Occipital lobe (tissue), 2 donors: Measurements from ENCODE around the gene STRADA. TPM values are rescaled to one million over a fixed set of nuclear protein-coding genes. Genes with fewer than 3 reads are reported as not detected.

Source experiments
- DNase-seq: peaks from one replicate; lab custom pipeline; 2025; lab: John Stamatoyannopoulos, UW
- total RNA-seq: library from RNA; depleted of rRNA; stranded (reverse); fragments of >200 nt; gene quantifications from one replicate; pipeline ENCODE4 v1.2.3, GENCODE V29; 2014

The STRADA gene
- total RNA-seq, 1 donor from 2014 or later = 27.8 TPM

DNA sequence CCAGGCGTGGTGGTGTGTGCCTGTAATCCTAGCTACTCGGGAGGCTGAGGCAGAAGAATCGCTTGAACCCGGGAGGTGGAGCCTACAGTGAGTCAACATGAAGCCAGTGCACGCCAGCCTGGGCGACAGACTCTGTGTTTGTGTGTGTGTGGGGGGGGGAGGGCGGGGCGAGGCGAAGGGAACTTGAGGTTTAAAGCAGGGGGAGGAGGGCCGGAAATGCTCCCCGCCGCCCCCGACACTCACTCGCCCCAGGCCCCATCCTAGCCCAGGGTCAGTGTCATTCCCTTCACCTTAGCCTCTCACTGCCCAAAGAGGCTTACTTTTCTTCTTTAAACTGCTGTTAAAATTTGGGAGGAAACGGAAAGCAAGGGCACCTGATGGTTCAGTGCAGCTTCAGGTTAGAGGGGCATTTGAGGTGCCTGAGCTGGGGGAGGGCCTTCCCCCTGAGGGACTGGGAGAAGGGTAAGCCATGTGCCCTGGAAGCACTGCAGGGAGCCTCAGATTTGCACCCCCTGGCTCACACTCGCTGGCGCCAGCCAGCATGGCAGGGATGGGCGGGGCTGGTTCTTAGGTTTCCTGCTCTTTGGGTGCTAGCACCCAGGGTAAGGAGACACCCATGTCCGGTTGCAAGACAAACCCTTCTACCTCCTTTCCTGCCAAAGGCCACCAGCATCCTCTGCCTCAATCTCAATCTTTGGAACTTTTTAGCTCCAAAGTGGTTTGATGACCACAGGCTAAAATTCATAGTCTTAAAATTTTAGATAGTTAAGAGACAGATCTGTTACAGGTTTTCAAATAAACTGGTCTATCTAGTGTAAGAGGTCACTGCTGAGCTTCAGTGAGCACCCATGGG is 39.5 kb downstream of the STRADA start:
- no peak for DNase-seq

DNA sequence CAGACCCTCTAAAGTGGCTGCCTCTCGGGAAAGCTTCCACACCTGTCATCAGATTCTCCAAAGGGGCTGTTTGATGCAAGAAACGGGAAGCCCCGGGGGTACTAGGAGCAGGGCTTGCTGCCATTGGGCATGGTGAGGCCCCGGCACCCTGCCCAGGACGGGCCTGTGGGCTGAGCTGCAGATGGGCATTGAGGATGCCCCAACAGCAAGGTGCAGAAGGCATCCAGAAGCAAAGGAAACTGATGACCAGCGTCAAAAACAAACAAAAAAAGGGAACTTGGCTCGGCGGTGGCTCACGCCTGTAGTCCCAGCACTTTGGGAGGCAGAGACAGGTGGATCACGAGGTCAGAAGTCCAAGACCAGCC is 40.2 kb downstream of the STRADA start:
- DNase-seq = no peak

DNA sequence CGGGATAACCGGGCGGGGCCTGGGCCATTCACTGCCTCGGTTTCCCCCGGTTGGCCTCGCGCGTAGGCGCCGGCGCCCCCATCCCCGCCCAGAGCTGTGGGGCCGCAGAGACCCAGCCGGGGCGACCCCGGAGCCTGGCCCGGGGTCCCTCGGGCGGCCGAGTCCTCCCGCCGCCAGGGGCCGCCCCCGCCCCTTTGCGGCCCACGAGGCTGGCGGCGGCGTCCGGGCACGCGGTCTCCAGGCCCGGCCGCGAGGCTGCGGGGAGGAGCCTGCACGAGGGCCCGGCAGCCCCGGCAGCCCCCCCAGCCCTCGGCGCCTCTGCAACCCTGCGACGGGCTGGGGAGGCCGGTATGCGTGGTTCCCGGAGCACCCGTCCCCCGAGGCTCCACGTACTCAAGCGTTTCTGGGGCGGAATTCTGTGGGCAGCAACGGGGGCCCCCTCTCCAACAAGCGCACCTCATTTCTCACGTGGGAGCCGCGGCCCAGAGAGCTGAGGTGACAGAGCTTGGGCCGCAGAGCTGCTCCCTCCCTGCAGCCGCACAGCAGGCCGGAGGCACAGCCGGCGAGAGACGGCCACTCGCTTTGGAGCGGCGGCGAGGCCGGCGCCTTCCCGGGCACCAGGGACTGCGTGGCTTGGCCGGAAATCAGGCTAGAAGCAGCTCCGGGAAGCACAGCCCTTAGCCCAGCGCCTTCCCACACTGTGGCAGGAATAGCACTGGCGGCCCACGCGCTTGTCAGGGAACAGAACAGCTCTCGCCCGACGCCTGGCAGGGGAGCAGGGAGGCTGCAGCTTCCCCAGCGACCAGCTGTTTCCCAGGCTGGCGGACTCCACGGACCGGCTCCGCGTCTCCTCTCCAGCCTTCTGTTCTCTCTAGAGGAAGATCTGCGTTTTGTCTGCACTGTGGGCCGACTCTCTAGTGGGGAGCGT is 40.8 kb downstream of the STRADA start:
- DNase-seq = peak; percentile 89

- DNase-seq = no peak
Measured at GRCh38 chr17:63699638-63700527, 41.7 kb downstream of the STRADA start, which contains the start of gene LIMD2. Gene LIMD2 (minus strand): TSS chr17:63700125. CDS start chr17:63699298, 827 bp downstream.

DNA sequence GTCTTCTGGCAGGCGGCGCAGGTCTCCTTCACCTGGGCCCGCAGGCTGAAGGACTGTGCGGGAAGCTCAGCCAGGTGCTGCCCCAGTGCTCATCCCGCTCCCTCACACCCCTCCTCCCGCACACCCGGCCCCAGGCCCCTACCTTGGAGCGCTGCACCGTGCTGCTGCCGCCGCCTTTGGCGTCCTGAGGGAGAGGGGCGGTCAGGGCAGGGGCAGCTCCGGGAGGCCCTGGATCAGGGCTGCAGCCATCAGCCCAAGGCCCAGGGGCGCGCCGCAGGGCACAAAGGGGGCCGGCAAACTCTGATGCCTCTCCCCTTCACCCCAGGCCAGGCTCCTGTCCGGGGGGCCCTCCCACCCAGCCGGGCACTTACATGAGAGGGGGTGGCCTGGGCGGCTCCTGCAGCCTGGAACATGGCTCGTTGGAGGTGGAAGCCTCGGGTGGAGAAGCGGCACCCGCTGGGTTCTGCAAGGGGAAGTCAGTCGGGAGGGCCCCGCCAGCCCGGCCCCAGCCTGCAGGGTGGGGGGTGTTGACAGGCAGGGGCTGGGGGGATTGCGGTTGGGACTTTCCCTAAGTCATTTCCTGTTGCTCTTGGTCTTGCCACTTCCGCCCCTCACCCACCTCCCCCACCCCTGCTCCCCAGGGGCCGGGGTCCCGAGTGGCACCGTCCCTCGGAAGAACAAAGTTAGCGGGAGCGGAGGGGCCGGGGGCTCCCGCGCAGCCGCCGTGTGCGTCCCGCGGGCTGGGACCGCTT is 42.5 kb downstream of the STRADA start:
- DNase-seq = peak; percentile 32

DNA sequence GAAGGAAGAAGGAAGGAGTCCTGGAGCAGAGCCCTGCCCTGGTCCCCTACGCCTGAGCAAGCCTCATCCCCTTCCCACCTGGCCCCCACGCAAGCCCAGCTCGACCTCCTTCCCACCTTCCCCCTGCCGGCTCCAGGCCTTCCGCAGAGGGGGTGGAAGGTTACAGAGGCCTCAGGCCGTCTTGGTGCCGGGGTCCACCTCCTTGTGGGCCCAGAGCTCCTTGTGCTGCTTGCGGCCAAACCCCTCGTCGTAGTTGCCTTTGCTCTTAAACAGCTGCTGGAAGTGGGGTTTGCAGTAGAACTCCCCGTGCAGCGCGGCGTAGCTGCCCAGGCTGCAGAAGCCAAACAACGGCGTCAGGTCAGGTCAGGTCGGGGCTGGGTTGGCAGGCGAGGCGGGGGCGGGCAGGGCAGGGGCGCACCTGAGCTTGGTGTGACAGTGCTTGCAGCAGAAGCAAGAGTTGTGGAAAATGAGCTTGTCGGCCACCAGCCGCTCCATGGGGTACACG is 43.2 kb downstream of the STRADA start:
- no peak for DNase-seq

DNA sequence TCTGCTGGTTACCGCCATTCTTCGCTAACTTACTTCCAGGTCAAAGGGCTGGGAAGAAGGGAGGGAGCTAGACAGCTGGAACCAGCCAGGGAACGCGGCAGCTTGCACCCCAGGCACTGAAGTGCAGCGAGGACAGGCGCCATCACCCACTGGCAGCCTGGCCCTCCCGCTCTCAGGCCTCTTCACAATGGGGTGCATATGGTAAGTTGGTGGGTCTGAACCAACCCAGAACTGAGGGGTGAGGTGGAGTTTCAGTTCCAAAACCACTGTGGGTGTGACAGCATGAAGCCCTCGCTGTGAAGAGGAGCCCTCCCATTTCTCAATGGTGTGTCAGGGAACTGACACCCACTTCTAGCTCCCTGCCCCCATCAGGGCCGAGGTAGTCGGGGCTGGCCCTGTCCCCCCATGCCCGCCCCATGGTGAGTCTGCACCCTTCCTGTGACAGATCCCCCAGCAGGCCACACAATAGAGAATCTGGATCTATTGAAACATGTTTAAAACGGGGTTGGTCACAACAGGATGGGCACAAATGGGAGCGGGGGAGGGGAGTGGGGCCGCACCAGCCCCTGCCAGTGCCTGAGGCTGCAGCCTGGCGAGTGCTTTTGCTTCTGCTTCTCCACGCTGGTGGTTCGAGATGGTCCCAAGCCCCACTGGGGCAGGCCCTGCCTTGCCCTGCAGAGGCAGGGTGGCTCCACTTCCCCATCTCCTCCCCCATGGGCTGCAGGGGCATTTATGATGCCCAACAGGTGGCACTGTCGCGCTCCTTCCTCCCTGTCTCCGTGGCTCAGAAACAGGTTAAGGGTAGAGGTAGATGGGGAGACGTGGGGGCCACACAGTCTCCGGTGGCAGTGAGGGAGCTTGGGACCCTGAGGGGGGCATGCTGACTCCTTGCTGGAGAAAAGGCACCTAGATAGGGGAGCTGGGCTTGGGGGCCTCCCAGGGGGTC is 44.0 kb downstream of the STRADA start:
- no peak for DNase-seq

GRCh38 chr17:63696381-63696961 is 45.1 kb downstream of the STRADA start:
- no peak for DNase-seq

DNA sequence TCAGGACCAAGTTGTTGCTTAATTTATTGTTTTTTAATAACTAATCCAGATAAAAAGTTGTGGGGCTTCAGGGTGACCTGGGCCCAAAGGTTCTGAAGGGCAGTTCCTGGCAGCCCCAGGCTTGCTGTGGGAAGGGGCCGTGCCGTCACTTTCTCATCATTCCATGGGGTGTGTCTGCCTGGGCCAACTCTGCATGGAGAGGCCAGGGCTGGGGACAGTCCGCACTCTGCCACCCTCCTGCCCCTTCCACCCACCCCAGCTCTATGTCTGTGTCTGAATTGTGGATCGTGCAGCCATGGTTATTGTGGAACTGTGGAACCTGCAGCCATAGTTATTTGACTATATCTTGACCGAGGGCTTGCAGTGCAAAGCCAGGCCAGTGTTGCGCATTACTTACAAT is 45.7 kb downstream of the STRADA start:
- no peak for DNase-seq

DNA sequence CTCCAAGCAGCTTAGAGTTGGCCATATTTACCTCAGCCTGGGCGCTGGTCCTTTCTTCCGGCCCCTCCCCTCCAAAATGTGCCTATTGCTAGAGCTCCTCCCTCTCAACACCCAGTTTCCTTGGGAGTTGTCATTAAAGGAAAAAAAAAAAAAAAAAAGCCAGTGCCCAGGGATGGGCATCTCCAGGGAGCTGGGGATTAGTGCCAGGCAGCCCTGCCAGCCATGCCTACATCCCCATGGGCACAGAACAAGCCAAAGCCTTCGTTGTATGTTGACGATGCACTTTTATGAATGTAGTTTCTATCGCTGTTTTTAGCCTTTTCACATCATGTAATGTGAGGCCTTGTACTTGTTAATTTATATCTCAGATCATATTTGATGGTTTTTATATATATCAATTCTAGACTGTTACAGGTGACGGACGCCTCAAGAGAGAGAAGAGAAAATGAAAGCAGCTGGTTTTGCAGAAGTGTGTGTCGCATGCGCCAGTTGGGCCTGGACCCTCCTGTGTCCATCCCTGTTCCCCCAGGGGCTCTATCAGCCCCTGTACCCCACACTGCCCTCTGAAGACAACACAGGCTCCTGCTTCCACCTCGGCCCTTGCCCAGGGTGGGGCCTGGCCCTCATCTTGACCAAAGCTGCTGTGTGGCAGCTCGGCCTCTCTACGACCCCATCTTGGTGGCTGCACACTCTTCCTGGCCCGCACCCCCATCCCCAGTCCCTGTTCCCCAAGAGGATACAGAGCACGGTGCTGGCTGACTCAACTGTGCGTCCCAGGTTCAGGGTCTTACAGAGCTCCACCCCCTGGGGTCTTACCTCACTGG is 46.4 kb downstream of the STRADA start:
- no peak for DNase-seq

DNA sequence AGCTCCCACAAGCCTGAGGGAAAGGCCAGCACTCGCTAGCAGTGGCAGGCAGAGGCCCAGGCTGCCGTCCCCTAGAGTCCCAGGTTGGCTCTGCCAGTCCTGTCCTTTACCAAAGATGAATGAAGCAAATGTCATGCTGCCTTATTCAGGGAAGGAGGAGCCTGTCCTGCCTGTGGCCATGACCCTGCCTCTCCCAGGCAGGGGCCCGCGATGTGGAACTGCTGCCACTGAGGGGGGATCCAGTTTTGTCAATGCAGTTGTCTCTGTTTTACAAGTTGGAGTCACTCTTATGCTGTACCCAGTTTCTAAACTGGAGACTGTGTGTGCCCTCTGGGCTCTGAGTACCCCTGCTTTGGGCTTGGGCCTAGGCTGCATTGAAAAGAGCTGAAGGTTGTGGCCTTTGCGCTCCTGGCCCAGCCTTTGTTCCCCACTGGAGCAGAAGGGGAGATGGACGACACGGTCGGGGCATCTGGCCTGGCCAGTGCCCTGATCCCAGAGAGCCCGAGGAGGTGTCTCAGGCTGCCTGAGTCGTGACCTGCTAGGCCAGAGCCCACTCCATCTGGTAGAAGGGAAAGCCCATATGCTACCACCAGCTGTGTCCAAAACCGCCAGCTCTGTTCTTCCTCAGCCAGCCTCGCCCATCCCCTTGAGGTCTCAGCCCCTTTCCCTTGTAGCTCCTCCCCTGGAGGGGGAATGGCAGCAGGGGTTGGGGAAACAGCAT is 47.2 kb downstream of the STRADA start:
- DNase-seq = no peak

DNA sequence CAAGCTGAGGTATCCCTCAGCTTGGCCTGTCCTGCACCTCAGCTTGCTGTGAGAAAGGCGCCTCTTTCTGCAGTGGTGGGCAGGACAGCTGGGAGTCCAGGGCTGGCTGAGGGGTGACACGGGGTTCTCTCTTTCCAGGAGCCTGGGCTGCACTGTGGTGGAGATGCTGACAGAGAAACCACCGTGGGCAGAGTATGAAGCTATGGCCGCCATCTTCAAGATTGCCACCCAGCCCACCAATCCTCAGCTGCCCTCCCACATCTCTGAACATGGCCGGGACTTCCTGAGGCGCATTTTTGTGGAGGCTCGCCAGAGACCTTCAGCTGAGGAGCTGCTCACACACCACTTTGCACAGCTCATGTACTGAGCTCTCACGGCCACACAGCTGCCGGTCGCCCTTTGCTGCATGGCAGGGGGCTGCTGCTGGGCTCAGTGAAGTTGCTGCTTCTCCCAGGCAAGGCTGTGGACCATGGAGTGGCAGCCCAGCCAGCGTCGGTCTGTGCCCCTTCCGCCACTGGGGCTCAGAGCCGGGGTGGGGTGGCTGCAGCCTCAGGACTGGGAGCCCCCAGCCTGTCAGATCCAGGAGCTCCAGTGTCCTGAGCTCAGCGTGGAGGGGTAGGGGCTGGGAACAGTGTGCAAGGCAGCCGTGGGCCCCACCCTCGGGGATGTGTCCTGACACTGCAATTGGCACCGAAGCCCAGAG is 48.0 kb downstream of the STRADA start:
- DNase-seq = no peak

GRCh38 chr17:63692195-63692816 is 49.3 kb downstream of the STRADA start:
- DNase-seq = no peak

GRCh38 chr17:63689479-63689878 is 52.1 kb downstream of the STRADA start:
- no peak for DNase-seq

- DNase-seq = no peak
Measured at GRCh38 chr17:63688396-63689020, 53.1 kb downstream of the STRADA start.
